Endothelial cell of umbilical vein (primary cell): Measurements from ENCODE around the gene VCAN. TPM values are rescaled to one million over a fixed set of nuclear protein-coding genes. Genes with fewer than 3 reads are reported as not detected.

ENCODE experiments used
- BruUV-seq: library from RNA; stranded (reverse); fragments of 400-500 nt; replicated peaks from 2 replicates; lab custom pipeline; 2021; lab: Mats Ljungman, UMichigan
- CTCF ChIA-PET: fragments of 300-600, 350-600 bp; sonication (Branson Sonifier 250); formaldehyde crosslinking; loops from one replicate; lab custom pipeline; 2021; ENCODE audit warnings: antibody characterized with exemption, inconsistent platforms; lab: Charles Lee
- POLR2A ChIA-PET: fragments of 300-600, 350-600 bp; sonication (Branson Sonifier 250); formaldehyde crosslinking; loops from one replicate; lab custom pipeline; 2021; ENCODE audit warnings: antibody characterized with exemption, inconsistent platforms; lab: Charles Lee
- DNase-seq: peaks from one replicate; pipeline ENCODE4 v3.0.0-alpha.2; 2011; ENCODE audit warnings: low read depth, low spot score
- FAIRE-seq: peaks from 2 replicates; lab custom pipeline; 2011; peaks lifted over from hg19 to GRCh38; lab: Jason Lieb, UNC
- H2AFZ ChIP-seq: 2 replicates; pipeline ENCODE4 v1.6.0; 2012; ENCODE audit warnings: low read depth, low read length, control low read depth, inconsistent platforms
- H3K27ac ChIP-seq: 2 replicates; pipeline ENCODE4 v1.5.1; 2011; ENCODE audit warnings: low read depth, mild to moderate bottlenecking, control low read depth, low read length, moderate library complexity; ENCODE audit not compliant: insufficient read depth
- H3K27me3 ChIP-seq, 2 experiments: 2 replicates each; pipeline versions ENCODE4 v1.6.0 to v1.6.1; 2011; ENCODE audit warnings: low read length in 2 of 2, mixed read lengths in 1 of 2; ENCODE audit not compliant: control insufficient read depth in 2 of 2, insufficient read depth in 2 of 2
- H3K36me3 ChIP-seq, 2 experiments: 2 replicates in 1 of 2; 3 replicates in 1 of 2; pipeline ENCODE4 v1.5.1; 2011; ENCODE audit warnings: low read length in 2 of 2, mild to moderate bottlenecking in 1 of 2, moderate library complexity in 1 of 2; ENCODE audit not compliant: control insufficient read depth in 2 of 2, insufficient read depth in 2 of 2; ENCODE audit errors: extremely low read depth in 1 of 2
- H3K4me1 ChIP-seq: 3 replicates; pipeline ENCODE4 v1.5.1; 2011; ENCODE audit warnings: mild to moderate bottlenecking, low read length; ENCODE audit not compliant: control insufficient read depth, insufficient read depth; ENCODE audit errors: extremely low read depth
- H3K4me2 ChIP-seq: 2 replicates; pipeline ENCODE4 v1.6.1; 2011; ENCODE audit warnings: low read length, control low read depth, mixed read lengths; ENCODE audit not compliant: insufficient read depth
- H3K4me3 ChIP-seq, 3 experiments: fragments of 200-600 bp in 1 of 3; sonication (generic), shearing (Covaris generic) in 1 of 3; replicated peaks in 1 of 3; 2 replicates each; pipeline ENCODE4 v1.5.1; 2011 to 2016; ENCODE audit warnings: control low read depth in 3 of 3, low read length in 3 of 3, mild to moderate bottlenecking in 2 of 3, inconsistent platforms in 1 of 3, low read depth in 1 of 3, moderate library complexity in 1 of 3; ENCODE audit not compliant: insufficient read depth in 1 of 3
- H3K79me2 ChIP-seq: 2 replicates; pipeline ENCODE4 v1.6.0; 2012; ENCODE audit warnings: low read length, inconsistent platforms; ENCODE audit not compliant: control insufficient read depth, insufficient read depth
- H3K9ac ChIP-seq: replicated peaks from 2 replicates; pipeline ENCODE3; 2011; ENCODE audit warnings: low read length, control low read depth; ENCODE audit not compliant: insufficient read depth; ENCODE audit errors: extremely low read depth
- H3K9me1 ChIP-seq: replicated peaks from 3 replicates; pipeline ENCODE4 v1.6.0; 2011; ENCODE audit warnings: mild to moderate bottlenecking, low read length; ENCODE audit not compliant: control insufficient read depth, insufficient read depth; ENCODE audit errors: extremely low read depth
- H3K9me3 ChIP-seq: replicated peaks from 2 replicates; pipeline ENCODE4 v1.5.1; 2012; ENCODE audit warnings: low read length, inconsistent platforms; ENCODE audit not compliant: control insufficient read depth, insufficient read depth
- H4K20me1 ChIP-seq: replicated peaks from 2 replicates; pipeline ENCODE3; 2011; ENCODE audit warnings: mild to moderate bottlenecking, low read length; ENCODE audit not compliant: control insufficient read depth, insufficient read depth; ENCODE audit errors: extremely low read depth
- EZH2 ChIP-seq: IDR thresholded peaks from 2 replicates; pipeline ENCODE4 v1.6.1; 2012; ENCODE audit warnings: borderline replicate concordance, low read depth, mild to moderate bottlenecking, moderate library complexity, low read length, inconsistent platforms; ENCODE audit not compliant: severe bottlenecking
- FOS ChIP-seq: IDR thresholded peaks from 2 replicates; pipeline ENCODE4 v1.6.1; 2011; ENCODE audit warnings: mild to moderate bottlenecking, low read length, moderate library complexity, borderline replicate concordance; ENCODE audit not compliant: insufficient read depth
- GATA2 ChIP-seq: IDR thresholded peaks from 2 replicates; pipeline ENCODE4 v1.7.0; 2011; ENCODE audit warnings: low read depth, mild to moderate bottlenecking, moderate library complexity, mixed read lengths, low read length; ENCODE audit not compliant: insufficient read length, insufficient read depth
- JUN ChIP-seq: IDR thresholded peaks from 2 replicates; pipeline ENCODE4 v1.6.1; 2011; ENCODE audit warnings: borderline replicate concordance, low read depth; ENCODE audit not compliant: insufficient read length, insufficient read depth
- MYC ChIP-seq: IDR thresholded peaks from one replicate; pipeline ENCODE4 v1.6.1; 2011; ENCODE audit warnings: mild to moderate bottlenecking, low read depth, low read length
- POLR2A ChIP-seq: IDR thresholded peaks from 2 replicates; pipeline ENCODE4 v1.6.1; 2012; ENCODE audit warnings: low read depth, mild to moderate bottlenecking, control low read depth, low read length
- POLR2AphosphoS5 ChIP-seq: IDR thresholded peaks from 2 replicates; pipeline ENCODE4 v1.6.1; 2012; ENCODE audit warnings: low read depth, mild to moderate bottlenecking, control low read depth, low read length, moderate library complexity; ENCODE audit not compliant: insufficient read depth
- dilution Hi-C: fragments of 300-500 bp; cut with MboI; formaldehyde crosslinking; loops from one replicate; pipeline ENCODE4 v1.15.0; 2019; ENCODE audit warnings: low sequenced_read_pairs; ENCODE audit not compliant: extremely low pct_ligation_motif_present
- intact Hi-C: fragments of 100-400 bp; cut with micrococcal nuclease; formaldehyde crosslinking; loops from one replicate; pipeline ENCODE4 v1.10.0; 2022
- polyA plus RNA-seq, 4 experiments: library from polyadenylated mRNA; depleted of rRNA in 3 of 4; stranded (reverse) in 3 of 4; unstranded in 1 of 4; fragments of >200 nt; gene quantifications; 2 replicates each; pipeline versions ENCODE4 v1.2.1 to v1.2.3, GENCODE V29; 2011 to 2012; ENCODE audit warnings: missing spikeins in 1 of 4
- total RNA-seq: library from RNA; stranded (reverse); gene quantifications from 2 replicates; pipeline ENCODE4 v1.2.3, GENCODE V29; 2021
- TF ChIP-seq, protein P1 (sequence below): IDR thresholded peaks from 2 replicates; pipeline ENCODE4 v1.6.1; 2011; ENCODE audit not compliant: insufficient read depth, insufficient read length
- TF ChIP-seq, protein P2 (sequence below), 2 donors: IDR thresholded peaks; 1 replicate in 1 of 2; 2 replicates in 1 of 2; pipeline ENCODE4 v1.5.1; 2011; ENCODE audit warnings: low read length in 2 of 2, mild to moderate bottlenecking in 2 of 2, moderate library complexity in 2 of 2, control low read depth in 1 of 2, inconsistent platforms in 1 of 2, low read depth in 1 of 2; ENCODE audit not compliant: insufficient read depth in 1 of 2; ENCODE audit errors: extremely low read depth in 1 of 2

Gene VCAN
- total and polyA plus RNA-seq, 2 donors (not counting 3 experiments of a cell fraction or from before 2014, with no cell fraction given): 0.35 to 1.2 TPM

DNA sequence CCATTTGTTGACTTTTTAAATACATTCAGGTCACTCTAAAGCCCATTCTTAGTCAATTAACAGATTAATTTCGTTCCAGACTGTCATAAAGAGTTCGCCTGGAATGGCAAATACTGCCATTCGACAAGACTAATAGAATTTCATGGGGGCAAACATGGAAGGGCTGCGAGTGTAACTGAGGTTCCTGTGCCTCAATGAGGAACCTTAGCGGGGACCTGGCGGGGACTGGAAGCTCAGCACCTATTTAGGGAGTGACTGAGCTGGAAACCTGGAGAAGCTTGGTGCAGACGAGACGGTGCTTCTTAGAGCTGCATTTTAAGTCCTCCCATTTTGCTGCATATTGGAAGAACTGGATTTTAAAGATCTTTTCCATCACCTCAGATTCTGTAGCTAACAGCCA, 3.4 kb downstream of the VCAN start:
- BruUV-seq: no TSS peak
- Histone ChIP-seq H3K9me1 (no peaks in the 10 kb centered on the region), H2AFZ (no peak overlapping the region), H3K4me3 (peak overlapping the region in 1 of 3 experiments; percentile 59), H3K4me1 (peaks cover 35% of the 10 kb centered on the region), H3K27me3 (peaks cover 49 to 70% of the 10 kb centered on the region in 2 experiments), H3K9ac (no peak overlapping the region), H3K27ac (no peak overlapping the region), H3K79me2 (no peaks in the 10 kb centered on the region), H4K20me1 (no peaks in the 10 kb centered on the region), H3K4me2 (peak overlapping the region; percentile 98), H3K36me3 (no peaks in the 10 kb centered on the region), H3K9me3 (no peaks in the 10 kb centered on the region)
- FAIRE-seq (no peak), DNase-seq (no peak)
- dilution Hi-C loops: no loop called here
- intact Hi-C loops: loop anchor here (5.0 kb wide), 2 partner anchors 378 to 1068 kb away; no protein-coding TSS in a partner anchor
- CTCF ChIA-PET: interaction anchor here (0.7 to 1.0 kb wide), 2 partner anchors 75 to 1110 kb away, joined by 3 read pairs; no protein-coding TSS in a partner anchor
- TF ChIP-seq POLR2A (no peak), MYC (no peak), GATA2 (no peak), JUN (no peak), EZH2 (no peak), FOS (no peak), POLR2AphosphoS5 (no peak)
- TF ChIP-seq, protein P1, sequence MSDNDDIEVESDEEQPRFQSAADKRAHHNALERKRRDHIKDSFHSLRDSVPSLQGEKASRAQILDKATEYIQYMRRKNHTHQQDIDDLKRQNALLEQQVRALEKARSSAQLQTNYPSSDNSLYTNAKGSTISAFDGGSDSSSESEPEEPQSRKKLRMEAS: no peak
- TF ChIP-seq, protein P2, sequence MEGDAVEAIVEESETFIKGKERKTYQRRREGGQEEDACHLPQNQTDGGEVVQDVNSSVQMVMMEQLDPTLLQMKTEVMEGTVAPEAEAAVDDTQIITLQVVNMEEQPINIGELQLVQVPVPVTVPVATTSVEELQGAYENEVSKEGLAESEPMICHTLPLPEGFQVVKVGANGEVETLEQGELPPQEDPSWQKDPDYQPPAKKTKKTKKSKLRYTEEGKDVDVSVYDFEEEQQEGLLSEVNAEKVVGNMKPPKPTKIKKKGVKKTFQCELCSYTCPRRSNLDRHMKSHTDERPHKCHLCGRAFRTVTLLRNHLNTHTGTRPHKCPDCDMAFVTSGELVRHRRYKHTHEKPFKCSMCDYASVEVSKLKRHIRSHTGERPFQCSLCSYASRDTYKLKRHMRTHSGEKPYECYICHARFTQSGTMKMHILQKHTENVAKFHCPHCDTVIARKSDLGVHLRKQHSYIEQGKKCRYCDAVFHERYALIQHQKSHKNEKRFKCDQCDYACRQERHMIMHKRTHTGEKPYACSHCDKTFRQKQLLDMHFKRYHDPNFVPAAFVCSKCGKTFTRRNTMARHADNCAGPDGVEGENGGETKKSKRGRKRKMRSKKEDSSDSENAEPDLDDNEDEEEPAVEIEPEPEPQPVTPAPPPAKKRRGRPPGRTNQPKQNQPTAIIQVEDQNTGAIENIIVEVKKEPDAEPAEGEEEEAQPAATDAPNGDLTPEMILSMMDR (IDR thresholded peaks at IDR 0.05; ENCODE audit: extremely low read depth in 1 of 2, insufficient read depth in 1 of 2, low read depth in 1 of 2, low read length in 2 of 2): no peak
- POLR2A ChIA-PET: no interaction called here
